ENCODE results near the gene KIF21A. TPM values are rescaled to one million over a fixed set of nuclear protein-coding genes. Genes with fewer than 3 reads are reported as not detected.

The KIF21A gene
- total RNA-seq, 1 donor from 2014 or later, result 54.8 TPM

DNA sequence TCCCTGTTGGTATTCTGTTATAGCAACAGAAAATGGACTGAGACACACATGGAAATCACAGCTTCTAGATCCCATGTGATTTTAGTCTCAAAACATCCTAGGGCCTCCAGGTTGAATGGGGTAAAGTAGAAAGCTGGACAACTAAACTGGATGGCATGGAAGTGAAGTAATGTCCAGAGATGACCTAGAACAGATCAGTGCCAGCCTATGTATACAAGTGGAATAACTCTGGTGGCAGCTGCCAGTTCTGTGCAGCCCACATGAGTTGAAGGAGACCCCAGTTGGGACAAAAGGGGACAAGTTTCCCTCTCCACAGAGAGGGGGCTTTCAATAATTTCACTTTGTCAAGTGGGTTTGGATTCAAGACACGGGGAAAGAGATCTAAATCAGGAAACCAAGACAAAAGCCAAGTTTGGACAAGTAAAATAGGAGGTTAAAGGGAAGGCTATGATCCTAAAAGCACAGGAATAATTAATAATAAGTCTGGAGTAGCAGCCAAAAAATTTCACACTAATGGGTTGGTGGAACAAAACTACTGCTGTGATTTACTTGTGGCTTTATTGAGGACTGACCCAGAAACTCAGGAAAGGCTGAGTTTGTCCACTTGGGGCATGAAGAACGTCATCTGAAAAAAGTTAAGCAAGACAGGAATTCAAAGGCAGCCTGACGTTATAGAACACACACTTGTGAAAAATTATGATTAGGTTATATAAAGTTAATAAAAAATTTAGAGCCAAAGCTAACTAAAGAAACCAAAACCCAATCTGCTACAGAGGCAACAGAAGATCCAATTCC is 11.7 kb downstream of the KIF21A start:
- H3K4me3 Mint-ChIP-seq, result no peak overlapping the region
- no peak for DNase-seq (ENCODE audit: low read depth, low spot score)
- peaks cover 5% of the 10 kb centered on the region for H3K36me3 Mint-ChIP-seq (ENCODE audit: low read depth)
- peaks cover 6% of the 10 kb centered on the region for H3K4me1 Mint-ChIP-seq
- no peaks in the 10 kb centered on the region for H3K9me3 Mint-ChIP-seq
- TF ChIP-seq, protein P1, sequence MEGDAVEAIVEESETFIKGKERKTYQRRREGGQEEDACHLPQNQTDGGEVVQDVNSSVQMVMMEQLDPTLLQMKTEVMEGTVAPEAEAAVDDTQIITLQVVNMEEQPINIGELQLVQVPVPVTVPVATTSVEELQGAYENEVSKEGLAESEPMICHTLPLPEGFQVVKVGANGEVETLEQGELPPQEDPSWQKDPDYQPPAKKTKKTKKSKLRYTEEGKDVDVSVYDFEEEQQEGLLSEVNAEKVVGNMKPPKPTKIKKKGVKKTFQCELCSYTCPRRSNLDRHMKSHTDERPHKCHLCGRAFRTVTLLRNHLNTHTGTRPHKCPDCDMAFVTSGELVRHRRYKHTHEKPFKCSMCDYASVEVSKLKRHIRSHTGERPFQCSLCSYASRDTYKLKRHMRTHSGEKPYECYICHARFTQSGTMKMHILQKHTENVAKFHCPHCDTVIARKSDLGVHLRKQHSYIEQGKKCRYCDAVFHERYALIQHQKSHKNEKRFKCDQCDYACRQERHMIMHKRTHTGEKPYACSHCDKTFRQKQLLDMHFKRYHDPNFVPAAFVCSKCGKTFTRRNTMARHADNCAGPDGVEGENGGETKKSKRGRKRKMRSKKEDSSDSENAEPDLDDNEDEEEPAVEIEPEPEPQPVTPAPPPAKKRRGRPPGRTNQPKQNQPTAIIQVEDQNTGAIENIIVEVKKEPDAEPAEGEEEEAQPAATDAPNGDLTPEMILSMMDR (conservative IDR thresholded peaks at IDR 0.05), result no peak
- H3K27me3 Mint-ChIP-seq (ENCODE audit: low read depth), result no peaks in the 10 kb centered on the region
- no peak overlapping the region for H3K27ac Mint-ChIP-seq (ENCODE audit: unreplicated experiment)

GRCh38 chr12:39429809-39430208 is 13.1 kb downstream of the KIF21A start:
- no peak for DNase-seq (ENCODE audit: low read depth, low spot score)
- H3K27ac Mint-ChIP-seq (ENCODE audit: unreplicated experiment), result no peak overlapping the region
- H3K4me1 Mint-ChIP-seq, result peaks cover 2% of the 10 kb centered on the region
- TF ChIP-seq, protein P1 (conservative IDR thresholded peaks at IDR 0.05), result no peak
- no peak overlapping the region for H3K4me3 Mint-ChIP-seq
- H3K27me3 Mint-ChIP-seq (ENCODE audit: low read depth), result no peaks in the 10 kb centered on the region
- peaks cover 5% of the 10 kb centered on the region for H3K36me3 Mint-ChIP-seq (ENCODE audit: low read depth)
- no peaks in the 10 kb centered on the region for H3K9me3 Mint-ChIP-seq

DNA sequence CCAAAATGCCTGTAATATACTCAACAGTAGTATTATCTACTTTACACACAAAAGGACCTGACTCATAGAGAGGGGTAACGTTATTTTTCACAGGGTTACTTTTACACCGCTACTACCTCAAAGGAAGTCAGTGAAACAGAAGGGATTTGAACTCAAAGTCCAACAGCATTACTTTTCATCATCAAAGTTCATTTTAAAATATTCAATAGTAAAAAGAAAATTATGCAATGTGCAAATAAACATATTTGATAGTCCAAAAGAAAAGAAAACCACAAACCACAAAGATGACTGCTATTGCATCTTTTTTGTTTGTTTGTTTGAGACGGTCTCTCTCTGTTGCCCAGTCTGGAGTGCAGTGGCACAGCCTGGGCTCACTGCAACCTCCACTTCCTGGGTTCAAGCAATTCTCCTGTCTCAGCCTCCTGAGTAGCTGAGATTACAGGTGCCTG is 15.5 kb downstream of the KIF21A start:
- no peak for DNase-seq (ENCODE audit: low read depth, low spot score)
- peaks cover 5% of the 10 kb centered on the region for H3K36me3 Mint-ChIP-seq (ENCODE audit: low read depth)
- H3K4me3 Mint-ChIP-seq, result no peak overlapping the region
- H3K9me3 Mint-ChIP-seq, result no peaks in the 10 kb centered on the region
- H3K27ac Mint-ChIP-seq (ENCODE audit: unreplicated experiment), result no peak overlapping the region
- no peaks in the 10 kb centered on the region for H3K27me3 Mint-ChIP-seq (ENCODE audit: low read depth)
- no peaks in the 10 kb centered on the region for H3K4me1 Mint-ChIP-seq
- TF ChIP-seq, protein P1 (conservative IDR thresholded peaks at IDR 0.05), result no peak

GRCh38 chr12:39426636-39427240 is 16.2 kb downstream of the KIF21A start:
- H3K36me3 Mint-ChIP-seq (ENCODE audit: low read depth), result peaks cover 5% of the 10 kb centered on the region
- H3K4me3 Mint-ChIP-seq, result no peak overlapping the region
- DNase-seq (ENCODE audit: low read depth, low spot score), result no peak
- no peaks in the 10 kb centered on the region for H3K9me3 Mint-ChIP-seq
- H3K4me1 Mint-ChIP-seq, result no peaks in the 10 kb centered on the region
- H3K27ac Mint-ChIP-seq (ENCODE audit: unreplicated experiment), result no peak overlapping the region
- TF ChIP-seq, protein P1 (conservative IDR thresholded peaks at IDR 0.05), result no peak
- H3K27me3 Mint-ChIP-seq (ENCODE audit: low read depth), result no peaks in the 10 kb centered on the region

- Mint-ChIP-seq H3K27ac (ENCODE audit: unreplicated experiment) (no peak overlapping the region), H3K4me1 (peaks cover 5% of the 10 kb centered on the region), H3K4me3 (no peak overlapping the region), H3K9me3 (peaks cover 4% of the 10 kb centered on the region), H3K27me3 (ENCODE audit: low read depth) (no peaks in the 10 kb centered on the region), H3K36me3 (ENCODE audit: low read depth) (peaks cover 9% of the 10 kb centered on the region)
- TF ChIP-seq, protein P1 (conservative IDR thresholded peaks at IDR 0.05), result no peak
- no peak for DNase-seq (ENCODE audit: low read depth, low spot score)
Observed at GRCh38 chr12:39420043-39420442, 22.9 kb downstream of the KIF21A start.
